VCaP (cell line): ENCODE results near the gene PTPRN2.
"Not testable (repeated sequence)": the region's sequence is repeated elsewhere in the genome, so short reads cannot be mapped to it uniquely, and the experiment has no call there.

Experiments used
- H3K27ac ChIP-seq: fragments of 450-650 bp; 2 replicates; pipeline ENCODE4 v1.5.1; 2017
- CTCF ChIP-seq: fragments of 450-650 bp; conservative IDR thresholded peaks from 2 replicates; pipeline ENCODE4 v1.5.1; 2017; ENCODE audit warnings: mild to moderate bottlenecking, moderate library complexity

The PTPRN2 gene

GRCh38 chr7:158534598-158534997, 53.0 kb downstream of the PTPRN2 start:
- no peak overlapping the region for H3K27ac ChIP-seq
- no peak for TF ChIP-seq CTCF

- H3K27ac ChIP-seq = not testable (repeated sequence)
These were observed 53.5 kb downstream of the PTPRN2 start for GRCh38 chr7:158534134-158534515.

- TF ChIP-seq CTCF = no peak
These were observed 54.1 kb downstream of the PTPRN2 start for GRCh38 chr7:158533386-158534133.

GRCh38 chr7:158532093-158532627, 55.5 kb downstream of the PTPRN2 start:
- H3K27ac ChIP-seq = no peak overlapping the region
- TF ChIP-seq CTCF = no peak

More at GRCh38 chr7:158533386-158534133, 54.1 kb downstream of the PTPRN2 start:
- no peak overlapping the region for H3K27ac ChIP-seq

GRCh38 chr7:158531661-158532060, 56.0 kb downstream of the PTPRN2 start:
- no peak overlapping the region for H3K27ac ChIP-seq
- no peak for TF ChIP-seq CTCF

- TF ChIP-seq CTCF = no peak
- H3K27ac ChIP-seq = no peak overlapping the region
These were observed 56.6 kb downstream of the PTPRN2 start for GRCh38 chr7:158530800-158531609.

GRCh38 chr7:158529181-158530096, 58.2 kb downstream of the PTPRN2 start:
- peak overlapping the region; percentile 84 for H3K27ac ChIP-seq
- TF ChIP-seq CTCF = no peak
